Measurements from ENCODE around the gene TMEM80.

GRCh38 chr11:709109-709997, 13.7 kb downstream of the TMEM80 start:
- TF ChIP-seq EZH2 (IDR thresholded peaks at IDR 0.05; ENCODE audit: borderline replicate concordance): no peak
- TF ChIP-seq CTCF (IDR thresholded peaks at IDR 0.05; ENCODE audit: poor library complexity): no peak
- no peak for TF ChIP-seq EZH2phosphoT487 (IDR thresholded peaks at IDR 0.05; ENCODE audit: low read depth, severe bottlenecking, unreplicated experiment)

Data from hepatocyte (in vitro differentiated cells).